SU-DHL-6 (cell line): Measurements from ENCODE around the gene ERBB4.

ENCODE experiments used
- H2AFZ ChIP-seq: fragments of 200-600 bp; sonication (generic); 2 replicates; pipeline ENCODE4 v1.6.1; 2014; ENCODE audit warnings: low read depth, mild to moderate bottlenecking, moderate library complexity, mixed read lengths, antibody characterized with exemption, low read length; ENCODE audit not compliant: severe bottlenecking
- H3F3A ChIP-seq: fragments of 200-600 bp; shearing (Covaris generic); 2 replicates; pipeline ENCODE4 v1.6.0; 2016; ENCODE audit warnings: antibody characterized with exemption, mild to moderate bottlenecking; ENCODE audit not compliant: insufficient read depth
- H3K27ac ChIP-seq: fragments of 200-600 bp; sonication (generic); 2 replicates; pipeline ENCODE4 v1.5.1; 2016; ENCODE audit warnings: low read depth, mild to moderate bottlenecking, low read length, moderate library complexity, mixed read lengths
- H3K27me3 ChIP-seq: fragments of 200-600 bp; sonication (generic), shearing (Covaris generic); 2 replicates; pipeline ENCODE4 v1.6.0; 2014; ENCODE audit warnings: mild to moderate bottlenecking, low read length
- H3K36me3 ChIP-seq: fragments of 200-600 bp; sonication (generic); 2 replicates; pipeline ENCODE4 v1.6.1; 2014; ENCODE audit warnings: mild to moderate bottlenecking, low read length, mixed read lengths
- H3K4me2 ChIP-seq: fragments of 300-600, 200-600 bp; shearing (Covaris generic), sonication (generic); 2 replicates; pipeline ENCODE4 v1.6.0; 2014; ENCODE audit warnings: low read length, low read depth, mild to moderate bottlenecking; ENCODE audit not compliant: poor library complexity, severe bottlenecking
- H3K4me3 ChIP-seq: fragments of 200-600 bp; sonication (generic); 2 replicates; pipeline ENCODE4 v1.5.1; 2014; ENCODE audit warnings: antibody characterized with exemption, low read length, mild to moderate bottlenecking, mixed read lengths; ENCODE audit not compliant: insufficient read depth, poor library complexity, severe bottlenecking
- H3K79me2 ChIP-seq: fragments of 200-600 bp; sonication (generic); 2 replicates; pipeline ENCODE4 v1.6.1; 2014; ENCODE audit warnings: mild to moderate bottlenecking, low read length, moderate library complexity; ENCODE audit not compliant: insufficient read depth
- H3K9ac ChIP-seq: fragments of 200-600 bp; sonication (generic); 2 replicates; pipeline ENCODE4 v1.7.0; 2014; ENCODE audit warnings: mild to moderate bottlenecking, low read length
- H3K9me2 ChIP-seq: fragments of 200-600 bp; sonication (generic); replicated peaks from 2 replicates; pipeline ENCODE4 v1.6.1; 2014; ENCODE audit warnings: low read length; ENCODE audit not compliant: insufficient read depth
- H3K9me3 ChIP-seq: fragments of 200-600 bp; sonication (generic); 2 replicates; pipeline ENCODE4 v1.6.1; 2014; ENCODE audit warnings: low read length, mixed read lengths; ENCODE audit not compliant: insufficient read depth
- H4K20me1 ChIP-seq: fragments of 200-600 bp; sonication (generic); 2 replicates; pipeline ENCODE4 v1.6.1; 2014; ENCODE audit warnings: low read depth, mild to moderate bottlenecking, antibody characterized with exemption, low read length, moderate library complexity, mixed read lengths
- EZH2phosphoT487 ChIP-seq: fragments of 200-600 bp; sonication (generic), shearing (Covaris generic); conservative IDR thresholded peaks from 2 replicates; pipeline ENCODE4 v1.6.1; 2018; ENCODE audit warnings: mild to moderate bottlenecking, antibody characterized with exemption, low read length, moderate library complexity, mixed read lengths
- TF ChIP-seq, protein P1 (sequence below): fragments of 200-600 bp; sonication (generic); IDR thresholded peaks from one replicate; pipeline ENCODE4 v1.5.1; 2017; ENCODE audit warnings: antibody characterized with exemption, mild to moderate bottlenecking, low read length, moderate library complexity; ENCODE audit not compliant: insufficient read depth, poor library complexity, severe bottlenecking

Gene ERBB4

DNA sequence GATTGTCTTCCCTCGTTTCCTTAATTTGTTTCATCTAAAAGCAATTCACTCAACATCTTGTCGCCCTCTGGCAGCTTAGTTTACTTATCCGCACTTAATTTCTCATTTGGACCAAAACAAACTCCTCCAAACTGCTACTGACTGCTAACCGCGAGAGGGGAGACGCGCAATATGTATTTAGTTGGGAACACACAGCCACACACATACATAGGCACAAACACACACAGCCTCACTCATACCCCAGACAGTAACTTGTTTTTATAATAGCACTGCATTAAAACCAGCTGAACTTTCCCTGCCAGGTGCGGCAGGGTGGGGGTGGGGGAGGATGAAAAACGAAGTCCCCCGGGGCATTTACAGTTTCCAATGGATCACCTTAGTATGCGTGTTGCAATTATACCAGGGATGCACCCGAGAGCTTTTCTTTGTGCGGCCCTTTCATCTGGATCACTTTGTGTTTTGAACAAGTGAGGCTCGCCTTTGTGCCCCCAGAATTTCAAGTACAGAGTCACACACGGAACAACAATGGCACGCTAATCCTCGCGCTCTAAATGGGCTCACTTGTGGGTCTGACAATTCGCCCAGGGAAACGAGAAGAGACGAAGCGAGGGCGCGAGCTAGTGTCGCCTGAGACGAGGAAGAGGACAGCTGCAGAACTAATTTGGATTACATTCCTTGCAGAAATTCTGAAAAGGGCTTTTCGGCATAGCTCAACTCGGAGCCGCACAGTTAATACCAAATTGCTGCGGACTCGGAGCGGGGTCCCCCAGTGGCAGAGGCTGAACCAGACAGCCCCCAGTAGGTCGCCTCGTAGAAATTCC lies 2.4 kb downstream of the ERBB4 start:
- no peak for TF ChIP-seq EZH2phosphoT487
- TF ChIP-seq, protein P1, sequence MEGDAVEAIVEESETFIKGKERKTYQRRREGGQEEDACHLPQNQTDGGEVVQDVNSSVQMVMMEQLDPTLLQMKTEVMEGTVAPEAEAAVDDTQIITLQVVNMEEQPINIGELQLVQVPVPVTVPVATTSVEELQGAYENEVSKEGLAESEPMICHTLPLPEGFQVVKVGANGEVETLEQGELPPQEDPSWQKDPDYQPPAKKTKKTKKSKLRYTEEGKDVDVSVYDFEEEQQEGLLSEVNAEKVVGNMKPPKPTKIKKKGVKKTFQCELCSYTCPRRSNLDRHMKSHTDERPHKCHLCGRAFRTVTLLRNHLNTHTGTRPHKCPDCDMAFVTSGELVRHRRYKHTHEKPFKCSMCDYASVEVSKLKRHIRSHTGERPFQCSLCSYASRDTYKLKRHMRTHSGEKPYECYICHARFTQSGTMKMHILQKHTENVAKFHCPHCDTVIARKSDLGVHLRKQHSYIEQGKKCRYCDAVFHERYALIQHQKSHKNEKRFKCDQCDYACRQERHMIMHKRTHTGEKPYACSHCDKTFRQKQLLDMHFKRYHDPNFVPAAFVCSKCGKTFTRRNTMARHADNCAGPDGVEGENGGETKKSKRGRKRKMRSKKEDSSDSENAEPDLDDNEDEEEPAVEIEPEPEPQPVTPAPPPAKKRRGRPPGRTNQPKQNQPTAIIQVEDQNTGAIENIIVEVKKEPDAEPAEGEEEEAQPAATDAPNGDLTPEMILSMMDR: no peak
- Histone ChIP-seq H3K4me3 (no peak overlapping the region), H3K27ac (no peak overlapping the region), H3F3A (no peaks in the 10 kb centered on the region), H3K27me3 (no peaks in the 10 kb centered on the region), H3K36me3 (no peaks in the 10 kb centered on the region), H3K4me2 (no peak overlapping the region), H3K9me2 (no peaks in the 10 kb centered on the region), H3K79me2 (no peaks in the 10 kb centered on the region), H4K20me1 (no peaks in the 10 kb centered on the region), H3K9me3 (no peaks in the 10 kb centered on the region), H2AFZ (no peak overlapping the region), H3K9ac (no peak overlapping the region)

- no peaks in the 10 kb centered on the region for H3K27me3 ChIP-seq
Measured at GRCh38 chr2:212534336-212534735, 4.3 kb downstream of the ERBB4 start.

GRCh38 chr2:212532585-212532984 lies 6.0 kb downstream of the ERBB4 start:
- H3K9ac ChIP-seq: no peak overlapping the region
- TF ChIP-seq, protein P1: no peak
- TF ChIP-seq EZH2phosphoT487: no peak
- no peaks in the 10 kb centered on the region for H3K9me2 ChIP-seq
- no peak overlapping the region for H3K27ac ChIP-seq
- no peaks in the 10 kb centered on the region for H3F3A ChIP-seq
- no peak overlapping the region for H3K4me3 ChIP-seq
- H4K20me1 ChIP-seq: no peaks in the 10 kb centered on the region
- no peak overlapping the region for H2AFZ ChIP-seq
- no peak overlapping the region for H3K4me2 ChIP-seq
- no peaks in the 10 kb centered on the region for H3K36me3 ChIP-seq
- H3K9me3 ChIP-seq: no peaks in the 10 kb centered on the region
- H3K79me2 ChIP-seq: no peaks in the 10 kb centered on the region
- no peaks in the 10 kb centered on the region for H3K27me3 ChIP-seq

More at GRCh38 chr2:212534336-212534735, 4.3 kb downstream of the ERBB4 start:
- no peaks in the 10 kb centered on the region for H3K36me3 ChIP-seq
- H3K79me2 ChIP-seq: no peaks in the 10 kb centered on the region
- no peak overlapping the region for H3K4me2 ChIP-seq
- no peak overlapping the region for H3K27ac ChIP-seq
- H3K4me3 ChIP-seq: no peak overlapping the region
- no peaks in the 10 kb centered on the region for H3K9me3 ChIP-seq
- H3K9me2 ChIP-seq: no peaks in the 10 kb centered on the region
- H3F3A ChIP-seq: no peaks in the 10 kb centered on the region
- H4K20me1 ChIP-seq: no peaks in the 10 kb centered on the region
- no peak overlapping the region for H3K9ac ChIP-seq
- no peak overlapping the region for H2AFZ ChIP-seq
- no peak for TF ChIP-seq EZH2phosphoT487
- TF ChIP-seq, protein P1: no peak
